ENCODE measurements around the gene PAX5.

DNA sequence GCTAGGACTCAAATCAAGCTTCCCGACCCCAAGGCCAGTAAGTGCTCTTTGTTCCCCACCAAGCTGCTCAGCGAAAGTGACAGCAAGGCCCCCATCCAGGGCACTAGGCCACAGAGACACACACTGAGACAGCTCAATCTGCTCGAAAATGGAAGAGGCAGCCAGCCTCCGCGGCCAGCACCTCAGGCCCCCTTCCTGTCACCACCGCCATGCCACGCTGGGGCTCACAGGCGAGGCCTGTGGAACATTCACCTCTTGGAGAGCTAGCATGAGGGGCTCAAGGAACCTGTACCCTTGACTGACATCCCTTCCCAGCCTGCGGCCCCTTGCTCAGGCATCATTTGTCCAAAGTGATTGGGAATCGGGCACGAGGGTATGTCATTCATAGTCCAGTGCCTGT lies 71.4 kb downstream of the PAX5 start:
- TF ChIP-seq, protein P1, sequence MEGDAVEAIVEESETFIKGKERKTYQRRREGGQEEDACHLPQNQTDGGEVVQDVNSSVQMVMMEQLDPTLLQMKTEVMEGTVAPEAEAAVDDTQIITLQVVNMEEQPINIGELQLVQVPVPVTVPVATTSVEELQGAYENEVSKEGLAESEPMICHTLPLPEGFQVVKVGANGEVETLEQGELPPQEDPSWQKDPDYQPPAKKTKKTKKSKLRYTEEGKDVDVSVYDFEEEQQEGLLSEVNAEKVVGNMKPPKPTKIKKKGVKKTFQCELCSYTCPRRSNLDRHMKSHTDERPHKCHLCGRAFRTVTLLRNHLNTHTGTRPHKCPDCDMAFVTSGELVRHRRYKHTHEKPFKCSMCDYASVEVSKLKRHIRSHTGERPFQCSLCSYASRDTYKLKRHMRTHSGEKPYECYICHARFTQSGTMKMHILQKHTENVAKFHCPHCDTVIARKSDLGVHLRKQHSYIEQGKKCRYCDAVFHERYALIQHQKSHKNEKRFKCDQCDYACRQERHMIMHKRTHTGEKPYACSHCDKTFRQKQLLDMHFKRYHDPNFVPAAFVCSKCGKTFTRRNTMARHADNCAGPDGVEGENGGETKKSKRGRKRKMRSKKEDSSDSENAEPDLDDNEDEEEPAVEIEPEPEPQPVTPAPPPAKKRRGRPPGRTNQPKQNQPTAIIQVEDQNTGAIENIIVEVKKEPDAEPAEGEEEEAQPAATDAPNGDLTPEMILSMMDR (IDR thresholded peaks at IDR 0.05) = no peak
- TF ChIP-seq POLR2A (IDR thresholded peaks at IDR 0.05) = no peak

All from breast epithelium (tissue), 3 donors.